Measurements from ENCODE around the gene LMO3. TPM values are rescaled to one million over a fixed set of nuclear protein-coding genes. Genes with fewer than 3 reads are reported as not detected.

Gene LMO3
- total RNA-seq, 1 experiment from 2014 or later: 0.34 TPM

DNA sequence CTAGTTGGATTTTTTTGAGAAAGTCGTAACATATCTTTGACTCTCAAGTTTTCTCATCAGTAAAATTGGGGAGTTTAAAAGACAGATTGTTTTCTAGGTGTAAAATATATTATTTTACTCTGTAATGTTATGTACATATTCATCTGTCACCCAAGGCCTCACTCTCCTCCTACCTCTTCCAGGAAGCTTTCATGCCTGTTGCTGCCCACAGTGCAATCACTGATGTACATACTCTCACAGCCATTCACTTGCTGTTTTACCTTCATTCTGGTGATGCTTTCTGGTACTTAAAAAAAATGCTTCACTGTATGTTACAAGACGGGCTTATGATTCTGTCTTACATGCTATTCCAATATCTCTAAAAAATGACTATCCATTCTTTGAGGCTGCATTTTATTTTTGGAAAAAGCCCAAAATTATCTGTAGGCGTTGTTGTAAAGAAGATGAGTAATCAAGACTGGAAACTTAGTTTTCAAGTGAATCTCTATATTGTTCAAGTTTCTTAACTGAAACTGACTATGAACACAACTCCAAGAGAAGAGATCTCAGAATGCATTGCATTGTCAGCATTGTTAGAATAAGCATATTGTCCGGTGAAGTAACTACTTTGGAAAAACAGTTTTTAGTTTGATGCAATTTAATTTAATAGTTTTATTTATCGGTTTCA, 82.5 kb downstream of the LMO3 start:
- Histone ChIP-seq H3K36me3 (ENCODE audit: control insufficient read depth in 1 of 2, insufficient read depth in 2 of 2, low read length in 2 of 2) (no peaks in the 10 kb centered on the region), H3K9me3 (ENCODE audit: control insufficient read depth in 1 of 2, insufficient read depth in 1 of 2, low read depth in 1 of 2, low read length in 2 of 2) (no peaks in the 10 kb centered on the region), H3K4me1 (ENCODE audit: control insufficient read depth in 1 of 2, insufficient read depth in 2 of 2, low read length in 2 of 2) (peaks cover 5 to 24% of the 10 kb centered on the region in 2 experiments), H3K27ac (ENCODE audit: low read depth, low read length) (no peak overlapping the region), H3K4me3 (replicated peaks in 1 of 2; ENCODE audit: low read depth in 1 of 2, low read length in 2 of 2) (no peak overlapping the region), H3K79me2 (ENCODE audit: insufficient read depth, low read length) (no peaks in the 10 kb centered on the region), H3K9me2 (ENCODE audit: insufficient read depth) (no peaks in the 10 kb centered on the region), H3K27me3 (ENCODE audit: insufficient read depth, low read length) (no peaks in the 10 kb centered on the region), H2AFZ (ENCODE audit: low read depth, low read length, poor library complexity, severe bottlenecking) (no peak overlapping the region), H3K9ac (ENCODE audit: low read length) (no peak overlapping the region), H4K20me1 (ENCODE audit: insufficient read depth) (no peaks in the 10 kb centered on the region), H3K4me2 (ENCODE audit: low read length) (0 out of 2 replicates have a peak overlapping the region, but pooled peaks have one; percentile 8)
- ChIA-PET RAD21 (ENCODE audit: low non-redundant PET in 1 of 2, low total read pairs in 2 of 2, uncharacterized antibody in 2 of 2, unreplicated experiment in 2 of 2) (no interaction called here), CTCF (no interaction called here), POLR2A (no interaction called here)
- intact Hi-C loops (cut with micrococcal nuclease): no loop called here
- DNase-seq (ENCODE audit: low read depth, low spot score): no peak
- TF ChIP-seq POLR2A (IDR thresholded peaks at IDR 0.05; ENCODE audit: borderline replicate concordance, extremely low read depth, insufficient read depth, insufficient read length): no peak
- TF ChIP-seq FOSL1 (IDR thresholded peaks at IDR 0.05; ENCODE audit: low read depth): no peak
- no peak for TF ChIP-seq EZH2 (IDR thresholded peaks at IDR 0.05)
- no peak for TF ChIP-seq ELF1 (IDR thresholded peaks at IDR 0.05; ENCODE audit: borderline replicate concordance, low read depth)
- no TSS peak for BruUV-seq (replicated peaks)
- no peak for ATAC-seq

DNA sequence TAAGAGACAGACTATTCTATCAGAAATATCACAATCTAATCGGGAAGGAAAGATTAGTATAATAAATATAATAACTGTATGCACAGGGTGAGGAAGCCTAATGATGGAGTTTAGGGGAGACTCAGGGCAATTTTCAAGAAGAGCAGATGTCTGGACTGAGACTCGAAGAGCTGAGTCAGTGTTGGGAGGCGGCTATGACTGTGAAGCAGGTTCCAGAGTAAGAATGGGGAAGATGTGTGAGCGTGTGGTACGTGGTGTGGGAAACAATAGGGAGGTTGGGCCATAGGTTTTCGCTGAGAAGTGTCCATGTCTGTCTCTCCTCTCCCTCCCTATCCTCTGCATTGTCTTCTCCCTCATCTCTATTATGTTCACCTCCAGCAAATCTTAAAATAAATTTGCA, 85.6 kb downstream of the LMO3 start:
- ATAC-seq: no peak
- BruUV-seq (replicated peaks): no TSS peak
- RAD21 ChIA-PET (ENCODE audit: low non-redundant PET in 1 of 2, low total read pairs in 2 of 2, uncharacterized antibody in 2 of 2, unreplicated experiment in 2 of 2): no interaction called here

More for the DNA sequence above, 85.6 kb downstream of the LMO3 start:
- ChIA-PET CTCF (no interaction called here), POLR2A (no interaction called here)
- Histone ChIP-seq H3K9me2 (ENCODE audit: insufficient read depth) (no peaks in the 10 kb centered on the region), H3K4me1 (ENCODE audit: control insufficient read depth in 1 of 2, insufficient read depth in 2 of 2, low read length in 2 of 2) (peaks cover 5 to 15% of the 10 kb centered on the region in 2 experiments), H4K20me1 (ENCODE audit: insufficient read depth) (no peaks in the 10 kb centered on the region), H3K9ac (ENCODE audit: low read length) (no peak overlapping the region), H3K4me2 (ENCODE audit: low read length) (no peak overlapping the region), H2AFZ (ENCODE audit: low read depth, low read length, poor library complexity, severe bottlenecking) (no peak overlapping the region), H3K27me3 (ENCODE audit: insufficient read depth, low read length) (no peaks in the 10 kb centered on the region), H3K4me3 (replicated peaks in 1 of 2; ENCODE audit: low read depth in 1 of 2, low read length in 2 of 2) (no peak overlapping the region), H3K9me3 (ENCODE audit: control insufficient read depth in 1 of 2, insufficient read depth in 1 of 2, low read depth in 1 of 2, low read length in 2 of 2) (no peaks in the 10 kb centered on the region), H3K79me2 (ENCODE audit: insufficient read depth, low read length) (no peaks in the 10 kb centered on the region), H3K36me3 (ENCODE audit: control insufficient read depth in 1 of 2, insufficient read depth in 2 of 2, low read length in 2 of 2) (no peaks in the 10 kb centered on the region), H3K27ac (ENCODE audit: low read depth, low read length) (no peak overlapping the region)
- no peak for DNase-seq (ENCODE audit: low read depth, low spot score)
- no peak for TF ChIP-seq SIN3A (IDR thresholded peaks at IDR 0.05; ENCODE audit: low read depth)
- TF ChIP-seq TCF7L2 (IDR thresholded peaks at IDR 0.05; ENCODE audit: borderline replicate concordance, extremely low read depth, insufficient read depth, insufficient read length): no peak
- TF ChIP-seq ZNF274 (IDR thresholded peaks at IDR 0.05; ENCODE audit: low read depth, low read length): no peak
- no peak for TF ChIP-seq POLR2AphosphoS5 (IDR thresholded peaks at IDR 0.05; ENCODE audit: low read depth, low read length)
- TF ChIP-seq EZH2 (IDR thresholded peaks at IDR 0.05): no peak
- intact Hi-C loops (cut with micrococcal nuclease): no loop called here
